ENCODE results near the gene TLN1.
A peak's percentile ranks its signal among the peaks of the same experiment; 100 is the strongest.

Gene TLN1

GRCh38 chr9:35732185-35732799, at the start of gene TLN1, which contains the start of gene CREB3:
Gene TLN1, minus strand, starts transcription at chr9:35732195. Its CDS starts 6,501 bp downstream, at chr9:35725694.
Gene CREB3, plus strand, starts transcription at chr9:35732666. Its CDS starts 107 bp downstream, at chr9:35732773.
- no peaks in the 10 kb centered on the region for H3K9me3 Mint-ChIP-seq
- no peak within 1 kb of the TSS for H3K4me3 Mint-ChIP-seq
- H3K27me3 Mint-ChIP-seq, result no peaks in the 10 kb centered on the region
- H3K36me3 Mint-ChIP-seq (ENCODE audit: low read depth), result peaks cover 19% of the 10 kb centered on the region
- H3K4me1 Mint-ChIP-seq (ENCODE audit: low read depth), result peaks cover 17% of the 10 kb centered on the region
- H3K27ac Mint-ChIP-seq, result peak within 1 kb of the TSS; percentile 95

- peaks cover 28% of the 10 kb centered on the region for H3K36me3 Mint-ChIP-seq (ENCODE audit: low read depth)
- H3K27me3 Mint-ChIP-seq, result no peaks in the 10 kb centered on the region
- no peaks in the 10 kb centered on the region for H3K9me3 Mint-ChIP-seq
- no peak overlapping the region for H3K4me3 Mint-ChIP-seq
- no peaks in the 10 kb centered on the region for H3K4me1 Mint-ChIP-seq (ENCODE audit: low read depth)
- H3K27ac Mint-ChIP-seq, result no peak overlapping the region
Measured at GRCh38 chr9:35781066-35781465, 49.1 kb upstream of the TLN1 start.

GRCh38 chr9:35778496-35778895, 46.5 kb upstream of the TLN1 start:
- Mint-ChIP-seq H3K36me3 (ENCODE audit: low read depth) (peaks cover 15% of the 10 kb centered on the region), H3K4me3 (no peak overlapping the region), H3K27ac (no peak overlapping the region), H3K9me3 (no peaks in the 10 kb centered on the region), H3K27me3 (no peaks in the 10 kb centered on the region), H3K4me1 (ENCODE audit: low read depth) (peaks cover 9% of the 10 kb centered on the region)

- Mint-ChIP-seq H3K4me3 (no peak overlapping the region), H3K27me3 (no peaks in the 10 kb centered on the region), H3K36me3 (ENCODE audit: low read depth) (peaks cover 11% of the 10 kb centered on the region), H3K27ac (peak overlapping the region; percentile 50), H3K9me3 (no peaks in the 10 kb centered on the region), H3K4me1 (ENCODE audit: low read depth) (peaks cover 9% of the 10 kb centered on the region)
Measured at GRCh38 chr9:35776018-35776417, 44.0 kb upstream of the TLN1 start.

- Mint-ChIP-seq H3K4me1 (ENCODE audit: low read depth) (peaks cover 9% of the 10 kb centered on the region), H3K27ac (peak overlapping the region; percentile 24), H3K4me3 (no peak overlapping the region), H3K27me3 (no peaks in the 10 kb centered on the region), H3K9me3 (no peaks in the 10 kb centered on the region), H3K36me3 (ENCODE audit: low read depth) (peaks cover 5% of the 10 kb centered on the region)
Measured at GRCh38 chr9:35774907-35775635, 43.1 kb upstream of the TLN1 start.

GRCh38 chr9:35771943-35772342, 39.9 kb upstream of the TLN1 start:
- Mint-ChIP-seq H3K36me3 (ENCODE audit: low read depth) (no peaks in the 10 kb centered on the region), H3K27me3 (no peaks in the 10 kb centered on the region), H3K27ac (no peak overlapping the region), H3K9me3 (no peaks in the 10 kb centered on the region), H3K4me3 (no peak overlapping the region), H3K4me1 (ENCODE audit: low read depth) (peaks cover 12% of the 10 kb centered on the region)

GRCh38 chr9:35771534-35771933, 39.5 kb upstream of the TLN1 start:
- H3K27ac Mint-ChIP-seq, result no peak overlapping the region
- peaks cover 15% of the 10 kb centered on the region for H3K4me1 Mint-ChIP-seq (ENCODE audit: low read depth)
- H3K4me3 Mint-ChIP-seq, result no peak overlapping the region
- no peaks in the 10 kb centered on the region for H3K27me3 Mint-ChIP-seq
- no peaks in the 10 kb centered on the region for H3K36me3 Mint-ChIP-seq (ENCODE audit: low read depth)
- H3K9me3 Mint-ChIP-seq, result no peaks in the 10 kb centered on the region

- Mint-ChIP-seq H3K27me3 (no peaks in the 10 kb centered on the region), H3K9me3 (no peaks in the 10 kb centered on the region), H3K36me3 (ENCODE audit: low read depth) (no peaks in the 10 kb centered on the region), H3K4me3 (no peak overlapping the region), H3K27ac (no peak overlapping the region), H3K4me1 (ENCODE audit: low read depth) (peaks cover 19% of the 10 kb centered on the region)
Measured at GRCh38 chr9:35771075-35771433, 39.1 kb upstream of the TLN1 start.

- no peaks in the 10 kb centered on the region for H3K9me3 Mint-ChIP-seq
- H3K4me1 Mint-ChIP-seq (ENCODE audit: low read depth), result peaks cover 11% of the 10 kb centered on the region
- no peaks in the 10 kb centered on the region for H3K36me3 Mint-ChIP-seq (ENCODE audit: low read depth)
- no peak overlapping the region for H3K4me3 Mint-ChIP-seq
- no peaks in the 10 kb centered on the region for H3K27me3 Mint-ChIP-seq
- no peak overlapping the region for H3K27ac Mint-ChIP-seq
Measured at GRCh38 chr9:35769763-35770162, 37.8 kb upstream of the TLN1 start.

- H3K27ac Mint-ChIP-seq, result no peak overlapping the region
- no peaks in the 10 kb centered on the region for H3K36me3 Mint-ChIP-seq (ENCODE audit: low read depth)
- no peak overlapping the region for H3K4me3 Mint-ChIP-seq
- H3K9me3 Mint-ChIP-seq, result no peaks in the 10 kb centered on the region
- H3K4me1 Mint-ChIP-seq (ENCODE audit: low read depth), result peaks cover 11% of the 10 kb centered on the region
- no peaks in the 10 kb centered on the region for H3K27me3 Mint-ChIP-seq
Measured at GRCh38 chr9:35767458-35767857, 35.5 kb upstream of the TLN1 start.

- Mint-ChIP-seq H3K9me3 (no peaks in the 10 kb centered on the region), H3K27me3 (no peaks in the 10 kb centered on the region), H3K4me3 (no peak overlapping the region), H3K36me3 (ENCODE audit: low read depth) (peaks cover under 1% of the 10 kb centered on the region), H3K4me1 (ENCODE audit: low read depth) (peaks cover 11% of the 10 kb centered on the region), H3K27ac (no peak overlapping the region)
Measured at GRCh38 chr9:35766997-35767396, 35.0 kb upstream of the TLN1 start.

- Mint-ChIP-seq H3K4me1 (ENCODE audit: low read depth) (peaks cover 25% of the 10 kb centered on the region), H3K4me3 (no peak overlapping the region), H3K27ac (no peak overlapping the region), H3K9me3 (no peaks in the 10 kb centered on the region), H3K36me3 (ENCODE audit: low read depth) (peaks cover 16% of the 10 kb centered on the region), H3K27me3 (no peaks in the 10 kb centered on the region)
Measured at GRCh38 chr9:35763803-35764202, 31.8 kb upstream of the TLN1 start.

- peaks cover 31% of the 10 kb centered on the region for H3K4me1 Mint-ChIP-seq (ENCODE audit: low read depth)
- no peak overlapping the region for H3K27ac Mint-ChIP-seq
- H3K36me3 Mint-ChIP-seq (ENCODE audit: low read depth), result peaks cover 16% of the 10 kb centered on the region
- H3K9me3 Mint-ChIP-seq, result no peaks in the 10 kb centered on the region
- H3K4me3 Mint-ChIP-seq, result no peak overlapping the region
- H3K27me3 Mint-ChIP-seq, result no peaks in the 10 kb centered on the region
Measured at GRCh38 chr9:35763181-35763580, 31.2 kb upstream of the TLN1 start.

GRCh38 chr9:35760651-35761050, 28.7 kb upstream of the TLN1 start:
- no peaks in the 10 kb centered on the region for H3K27me3 Mint-ChIP-seq
- peaks cover 39% of the 10 kb centered on the region for H3K4me1 Mint-ChIP-seq (ENCODE audit: low read depth)
- H3K4me3 Mint-ChIP-seq, result no peak overlapping the region
- peaks cover 16% of the 10 kb centered on the region for H3K36me3 Mint-ChIP-seq (ENCODE audit: low read depth)
- H3K27ac Mint-ChIP-seq, result no peak overlapping the region
- no peaks in the 10 kb centered on the region for H3K9me3 Mint-ChIP-seq

- no peaks in the 10 kb centered on the region for H3K9me3 Mint-ChIP-seq
- peaks cover 16% of the 10 kb centered on the region for H3K36me3 Mint-ChIP-seq (ENCODE audit: low read depth)
- H3K27ac Mint-ChIP-seq, result no peak overlapping the region
- peak overlapping the region; percentile 1 for H3K4me3 Mint-ChIP-seq
- no peaks in the 10 kb centered on the region for H3K27me3 Mint-ChIP-seq
- peaks cover 39% of the 10 kb centered on the region for H3K4me1 Mint-ChIP-seq (ENCODE audit: low read depth)
Measured at GRCh38 chr9:35759795-35760194, 27.8 kb upstream of the TLN1 start.

All from stimulated activated naive CD8-positive, alpha-beta T cell treated with anti-CD3 and anti-CD28 coated beads, Interleukin-15, Interleukin-2, amounts not matched to agents 100 ng/mL and 50 ng/mL, for 24 hours (primary cell).